22Rv1 (cell line): ENCODE data around the gene PFKFB3.

Experiments used
- H3K27ac ChIP-seq: fragments of 450-650 bp; 2 replicates; pipeline ENCODE4 v1.5.1; 2017
- CTCF ChIP-seq: fragments of 450-650 bp; IDR thresholded peaks from 2 replicates; pipeline ENCODE4 v1.5.1; 2017; ENCODE audit warnings: mild to moderate bottlenecking
- ZFX ChIP-seq: fragments of 450-650 bp; IDR thresholded peaks from 2 replicates; pipeline ENCODE4 v1.6.1; 2017; ENCODE audit warnings: antibody characterized with exemption, borderline replicate concordance

The PFKFB3 gene

GRCh38 chr10:6254201-6254600, 51.5 kb downstream of the PFKFB3 start:
- TF ChIP-seq CTCF = no peak
- no peak for TF ChIP-seq ZFX
- no peak overlapping the region for H3K27ac ChIP-seq

GRCh38 chr10:6255548-6256061, 52.9 kb downstream of the PFKFB3 start:
- peak overlapping the region; percentile 49 for H3K27ac ChIP-seq
- TF ChIP-seq ZFX (no peak), CTCF (no peak)

- TF ChIP-seq CTCF (no peak), ZFX (no peak)
- no peak overlapping the region for H3K27ac ChIP-seq
These were observed 53.7 kb downstream of the PFKFB3 start for GRCh38 chr10:6256439-6256838.

- TF ChIP-seq CTCF (no peak), ZFX (no peak)
- H3K27ac ChIP-seq = no peak overlapping the region
These were observed 56.4 kb downstream of the PFKFB3 start for GRCh38 chr10:6259153-6259552.

- H3K27ac ChIP-seq = no peak overlapping the region
- TF ChIP-seq CTCF (no peak), ZFX (no peak)
These were observed 58.1 kb downstream of the PFKFB3 start for GRCh38 chr10:6260843-6261242.

- TF ChIP-seq ZFX (no peak), CTCF (no peak)
- no peak overlapping the region for H3K27ac ChIP-seq
These were observed 65.2 kb downstream of the PFKFB3 start for GRCh38 chr10:6267941-6268340.

- H3K27ac ChIP-seq = no peak overlapping the region
- TF ChIP-seq CTCF (no peak), ZFX (no peak)
These were observed 66.7 kb downstream of the PFKFB3 start for GRCh38 chr10:6269432-6269831.
